Endodermal cell (in vitro differentiated cells): ENCODE data around the gene TNF. TPM values are rescaled to one million over a fixed set of nuclear protein-coding genes. Genes with fewer than 3 reads are reported as not detected.

ENCODE experiments used
- DNase-seq: peaks from one replicate; pipeline ENCODE4 v3.0.0-alpha.2; 2017
- H3K27ac ChIP-seq: 2 replicates; pipeline ENCODE4 v1.5.1; 2013; ENCODE audit warnings: mild to moderate bottlenecking, low read depth, low read length, moderate library complexity
- H3K27me3 ChIP-seq: 2 replicates; pipeline ENCODE4 v1.6.1; 2013; ENCODE audit warnings: mild to moderate bottlenecking, low read length, moderate library complexity; ENCODE audit not compliant: insufficient read depth, control insufficient read depth, poor library complexity, severe bottlenecking
- H3K36me3 ChIP-seq: 2 replicates; pipeline ENCODE4 v1.7.0; 2013; ENCODE audit warnings: mild to moderate bottlenecking, low read length, moderate library complexity; ENCODE audit not compliant: control insufficient read depth, insufficient read depth
- H3K4me1 ChIP-seq: one replicate; pipeline ENCODE4 v1.7.0; 2013; ENCODE audit warnings: low read length; ENCODE audit not compliant: control insufficient read depth, insufficient read depth
- H3K4me3 ChIP-seq: 2 replicates; pipeline ENCODE4 v1.5.1; 2013; ENCODE audit warnings: mild to moderate bottlenecking, low read length, moderate library complexity
- H3K9ac ChIP-seq: 2 replicates; pipeline ENCODE4 v1.6.1; 2013; ENCODE audit warnings: mild to moderate bottlenecking, low read length, moderate library complexity; ENCODE audit not compliant: poor library complexity, severe bottlenecking; ENCODE audit errors: extremely low read depth
- H3K9me3 ChIP-seq: 2 replicates; pipeline ENCODE4 v1.6.1; 2013; ENCODE audit warnings: mild to moderate bottlenecking, low read length, moderate library complexity; ENCODE audit not compliant: control insufficient read depth
- H3K27ac Mint-ChIP-seq: 2 replicates; pipeline ENCODE4 v1.8.0; 2020; ENCODE audit warnings: mixed read lengths
- H3K27me3 Mint-ChIP-seq: 2 replicates; pipeline ENCODE4 v1.8.0; 2021; ENCODE audit warnings: mild to moderate bottlenecking, mixed read lengths; ENCODE audit not compliant: insufficient read depth
- H3K36me3 Mint-ChIP-seq: 2 replicates; pipeline ENCODE4 v1.8.0; 2020; ENCODE audit warnings: low read depth, mixed read lengths
- H3K4me1 Mint-ChIP-seq: 2 replicates; pipeline ENCODE4 v1.8.0; 2020; ENCODE audit warnings: mixed read lengths
- H3K4me3 Mint-ChIP-seq: 2 replicates; pipeline ENCODE4 v1.8.0; 2020; ENCODE audit warnings: mild to moderate bottlenecking, moderate library complexity, mixed read lengths
- H3K9me3 Mint-ChIP-seq: 2 replicates; pipeline ENCODE4 v1.8.0; 2020; ENCODE audit warnings: mild to moderate bottlenecking, mixed read lengths
- WGBS, 2 experiments: methylation state at CpG; one replicate each; pipeline versions ENCODE4 v1.1.5 to v1.1.7; 2013; ENCODE audit warnings: missing lambda C conversion rate in 2 of 2, mixed read lengths in 1 of 2; ENCODE audit not compliant: insufficient coverage in 1 of 2, insufficient read length in 1 of 2; 5-methylcytosine and 5-hydroxymethylcytosine counted together
- total RNA-seq, 2 donors: library from RNA; stranded (reverse); fragmentation: NEBNext Ultra II Directional in 1 of 2; extraction: Animal tissue kit (Norgen Biotek cat#: 25700) in 1 of 2; gene quantifications; 2 replicates in 1 of 2; 3 replicates in 1 of 2; pipeline ENCODE4 v1.2.1, GENCODE V29; 2021
- TF ChIP-seq, protein P1 (sequence below): fragments of 200-600 bp; sonication (generic); conservative IDR thresholded peaks from 2 replicates; pipeline ENCODE4 v1.5.0; 2021; ENCODE audit warnings: antibody characterized with exemption, mild to moderate bottlenecking

The TNF gene
- total RNA-seq, 2 donors from 2014 or later, result not detected

DNA sequence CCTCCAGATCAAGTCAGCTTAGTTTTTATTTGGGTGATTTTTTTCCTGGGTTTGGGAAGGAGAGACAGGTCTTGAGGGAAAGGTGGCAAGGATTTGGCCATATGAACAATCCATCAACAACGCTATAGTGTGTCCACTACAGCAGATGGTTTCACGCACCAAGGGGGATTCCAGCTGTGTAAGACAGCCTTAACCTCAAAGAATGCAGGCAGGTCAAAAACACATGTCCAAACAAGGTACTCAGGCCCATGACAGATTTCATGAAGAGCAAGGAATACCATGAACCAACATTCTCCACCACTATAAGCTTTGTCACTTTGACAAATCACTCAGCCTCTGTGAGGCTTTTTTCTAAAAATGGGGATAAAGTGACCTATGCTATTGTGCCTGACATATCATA, 41.6 kb downstream of the TNF start:
- no peaks in the 10 kb centered on the region for H3K9me3 Mint-ChIP-seq
- no peak overlapping the region for H3K4me3 ChIP-seq
- H3K36me3 ChIP-seq, result peaks cover 1% of the 10 kb centered on the region
- TF ChIP-seq, protein P1, sequence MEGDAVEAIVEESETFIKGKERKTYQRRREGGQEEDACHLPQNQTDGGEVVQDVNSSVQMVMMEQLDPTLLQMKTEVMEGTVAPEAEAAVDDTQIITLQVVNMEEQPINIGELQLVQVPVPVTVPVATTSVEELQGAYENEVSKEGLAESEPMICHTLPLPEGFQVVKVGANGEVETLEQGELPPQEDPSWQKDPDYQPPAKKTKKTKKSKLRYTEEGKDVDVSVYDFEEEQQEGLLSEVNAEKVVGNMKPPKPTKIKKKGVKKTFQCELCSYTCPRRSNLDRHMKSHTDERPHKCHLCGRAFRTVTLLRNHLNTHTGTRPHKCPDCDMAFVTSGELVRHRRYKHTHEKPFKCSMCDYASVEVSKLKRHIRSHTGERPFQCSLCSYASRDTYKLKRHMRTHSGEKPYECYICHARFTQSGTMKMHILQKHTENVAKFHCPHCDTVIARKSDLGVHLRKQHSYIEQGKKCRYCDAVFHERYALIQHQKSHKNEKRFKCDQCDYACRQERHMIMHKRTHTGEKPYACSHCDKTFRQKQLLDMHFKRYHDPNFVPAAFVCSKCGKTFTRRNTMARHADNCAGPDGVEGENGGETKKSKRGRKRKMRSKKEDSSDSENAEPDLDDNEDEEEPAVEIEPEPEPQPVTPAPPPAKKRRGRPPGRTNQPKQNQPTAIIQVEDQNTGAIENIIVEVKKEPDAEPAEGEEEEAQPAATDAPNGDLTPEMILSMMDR, result no peak
- no peaks in the 10 kb centered on the region for H3K27me3 ChIP-seq
- no peak overlapping the region for H3K27ac ChIP-seq
- peaks cover 16% of the 10 kb centered on the region for H3K4me1 Mint-ChIP-seq
- 90% methylated on average over 2 of the region's 2 CpGs for WGBS, 2 experiments
- H3K4me1 ChIP-seq, result no peaks in the 10 kb centered on the region
- no peak overlapping the region for H3K27ac Mint-ChIP-seq
- no peaks in the 10 kb centered on the region for H3K9me3 ChIP-seq
- no peak overlapping the region for H3K9ac ChIP-seq
- no peak overlapping the region for H3K4me3 Mint-ChIP-seq
- H3K36me3 Mint-ChIP-seq, result peaks cover 6% of the 10 kb centered on the region
- no peak for DNase-seq
- H3K27me3 Mint-ChIP-seq, result no peaks in the 10 kb centered on the region

DNA sequence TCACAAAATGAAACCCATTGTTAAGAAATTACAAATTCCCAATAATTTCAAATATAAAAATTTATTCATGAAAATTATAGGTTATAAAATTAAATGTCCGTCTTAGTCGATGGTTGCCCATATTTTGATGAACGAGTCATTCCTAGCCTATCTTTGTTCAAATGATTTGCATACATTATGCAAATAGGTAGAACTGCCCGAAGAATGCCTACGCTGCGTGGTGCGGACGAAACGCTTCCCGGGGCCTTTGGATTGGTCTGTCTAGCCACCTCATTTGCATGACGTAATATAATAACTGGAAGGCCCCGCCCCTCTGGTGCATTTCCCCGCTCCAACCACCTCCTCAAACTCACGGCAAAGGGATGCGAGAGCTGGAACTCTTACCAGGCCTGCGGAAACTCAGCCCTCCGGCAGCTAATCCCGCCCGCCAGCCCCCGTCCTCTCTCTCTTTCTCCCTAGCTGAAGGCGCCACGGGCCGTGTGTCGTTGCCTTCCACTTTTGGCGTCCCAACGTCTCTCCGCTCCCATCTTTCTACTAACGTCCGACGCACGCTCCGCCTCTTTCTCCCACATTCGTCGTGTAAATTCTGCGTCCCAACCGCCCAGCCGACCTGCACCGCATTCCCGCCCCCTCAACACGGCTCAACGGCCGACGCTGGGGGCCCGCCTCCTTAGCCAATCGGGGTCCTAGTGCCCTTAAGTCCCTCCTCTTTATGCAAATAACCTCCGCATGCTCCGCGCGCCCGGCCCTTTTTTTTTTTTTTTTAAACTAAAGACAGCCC, 44.6 kb downstream of the TNF start:
- 1% methylated on average over 20 to 50 of the region's 50 CpGs for WGBS, 2 experiments
- TF ChIP-seq, protein P1, result no peak
- peak overlapping the region; percentile 100 for H3K27ac ChIP-seq

DNA sequence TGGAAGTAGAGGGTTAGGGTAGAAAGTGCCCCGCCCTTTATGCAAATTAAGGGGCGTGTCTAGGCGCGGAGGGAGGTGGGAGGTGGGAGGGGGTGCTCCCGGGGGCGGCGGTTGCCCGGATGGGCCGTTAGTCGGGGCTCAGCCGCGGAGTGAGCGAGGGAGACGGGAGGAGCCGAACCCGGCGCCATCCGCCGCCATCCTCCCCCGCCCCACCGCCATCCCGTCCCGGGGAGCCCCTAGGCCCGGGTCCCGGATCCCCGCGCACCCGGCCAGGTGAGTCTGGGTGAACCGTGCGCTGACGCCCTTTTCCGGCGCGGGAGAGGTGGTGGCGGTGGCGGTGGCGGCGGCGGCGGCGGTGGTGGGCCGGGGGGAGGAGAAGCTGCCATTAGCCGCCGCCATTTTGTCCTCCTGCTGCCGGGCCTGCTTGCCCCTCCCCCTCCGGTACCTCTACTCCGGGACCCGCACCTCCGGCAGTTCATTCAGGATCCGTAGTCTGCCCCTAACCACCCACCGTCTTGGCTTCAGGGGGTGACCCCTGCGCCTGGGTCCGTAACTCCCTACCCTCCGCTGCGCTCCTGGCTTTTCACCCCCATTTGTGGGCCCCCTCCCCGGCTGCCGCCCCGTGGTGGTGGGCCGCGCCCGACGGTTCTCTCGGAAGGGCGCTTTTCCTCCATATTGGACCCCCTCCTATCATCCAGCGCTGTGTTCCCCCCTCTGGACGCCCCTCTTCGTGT, 45.4 kb downstream of the TNF start, which contains the start of gene PRRC2A:
Gene PRRC2A (plus strand): TSS at position 130 of the 734 bp plus-strand sequence. CDS start 2,075 bp downstream, outside the sequence.
- H3K36me3 ChIP-seq, result peaks cover 38% of the 10 kb centered on the region
- 0 to 1% methylated on average over 12 to 65 of the region's 67 CpGs for WGBS, 2 experiments
- H3K9me3 Mint-ChIP-seq, result no peaks in the 10 kb centered on the region

More for the DNA sequence above, 44.6 kb downstream of the TNF start:
- H3K27me3 ChIP-seq, result no peaks in the 10 kb centered on the region
- H3K9me3 ChIP-seq, result no peaks in the 10 kb centered on the region
- peak; percentile 99 for DNase-seq
- H3K4me3 Mint-ChIP-seq, result peak overlapping the region; percentile 89
- peak overlapping the region; percentile 78 for H3K4me3 ChIP-seq
- H3K9ac ChIP-seq, result peak overlapping the region; percentile 82
- peaks cover 22% of the 10 kb centered on the region for H3K4me1 Mint-ChIP-seq
- H3K36me3 Mint-ChIP-seq, result peaks cover 35% of the 10 kb centered on the region
- H3K36me3 ChIP-seq, result peaks cover 31% of the 10 kb centered on the region
- no peaks in the 10 kb centered on the region for H3K27me3 Mint-ChIP-seq
- peak overlapping the region; percentile 99 for H3K27ac Mint-ChIP-seq
- no peaks in the 10 kb centered on the region for H3K9me3 Mint-ChIP-seq
- H3K4me1 ChIP-seq, result no peaks in the 10 kb centered on the region

More for the DNA sequence above, 45.4 kb downstream of the TNF start, which contains the start of gene PRRC2A:
- peak within 1 kb of the TSS; percentile 99 for H3K9ac ChIP-seq
- TF ChIP-seq, protein P1, result no peak
- H3K27me3 Mint-ChIP-seq, result no peaks in the 10 kb centered on the region
- no peaks in the 10 kb centered on the region for H3K4me1 ChIP-seq
- H3K4me1 Mint-ChIP-seq, result peaks cover 15% of the 10 kb centered on the region
- H3K27ac ChIP-seq, result peak within 1 kb of the TSS; percentile 100
- peak within 1 kb of the TSS; percentile 99 for H3K27ac Mint-ChIP-seq
- no peak for DNase-seq
- peaks cover 43% of the 10 kb centered on the region for H3K36me3 Mint-ChIP-seq
- peak within 1 kb of the TSS; percentile 89 for H3K4me3 Mint-ChIP-seq
- peak within 1 kb of the TSS; percentile 99 for H3K4me3 ChIP-seq
- no peaks in the 10 kb centered on the region for H3K9me3 ChIP-seq
- H3K27me3 ChIP-seq, result no peaks in the 10 kb centered on the region
